ENCODE measurements around the gene UNC80.

UNC80 gene

GRCh38 chr2:209973328-209973727 is 201.7 kb downstream of the UNC80 start:
- no peak for DNase-seq

- DNase-seq, result no peak
These were observed 202.9 kb downstream of the UNC80 start for GRCh38 chr2:209974576-209974975.

GRCh38 chr2:209976698-209977385 is 205.2 kb downstream of the UNC80 start:
- DNase-seq, result no peak

GRCh38 chr2:209977386-209978239 is 206.0 kb downstream of the UNC80 start:
- DNase-seq, result no peak

GRCh38 chr2:209984291-209984690 is 212.7 kb downstream of the UNC80 start:
- DNase-seq, result no peak

- DNase-seq, result no peak
These were observed 214.2 kb downstream of the UNC80 start for GRCh38 chr2:209985874-209986273.

- no peak for DNase-seq
These were observed 214.8 kb downstream of the UNC80 start for GRCh38 chr2:209986415-209986814.

GRCh38 chr2:209988010-209988409 is 216.4 kb downstream of the UNC80 start:
- DNase-seq, result no peak

GRCh38 chr2:209990838-209991237 is 219.2 kb downstream of the UNC80 start:
- no peak for DNase-seq

- no peak for DNase-seq
These were observed 222.3 kb downstream of the UNC80 start for GRCh38 chr2:209993968-209994367.

- no peak for DNase-seq
These were observed 227.0 kb downstream of the UNC80 start for GRCh38 chr2:209998596-209998995.

- DNase-seq, result no peak
These were observed 229.1 kb downstream of the UNC80 start for GRCh38 chr2:210000464-210001324.

- peak; percentile 99 for DNase-seq
These were observed 230.8 kb downstream of the UNC80 start, which contains the start of gene RPE for GRCh38 chr2:210002158-210003157. Gene RPE, plus strand, starts transcription at chr2:210002638. Its CDS starts 24 bp downstream, at chr2:210002662.

- no peak for DNase-seq
These were observed 231.7 kb downstream of the UNC80 start for GRCh38 chr2:210003359-210003758.

- DNase-seq, result no peak
These were observed 233.2 kb downstream of the UNC80 start for GRCh38 chr2:210004881-210005280.

- DNase-seq, result no peak
These were observed 236.3 kb downstream of the UNC80 start for GRCh38 chr2:210007895-210008294.

GRCh38 chr2:210009126-210009525 is 237.5 kb downstream of the UNC80 start:
- no peak for DNase-seq

GRCh38 chr2:210009896-210010295 is 238.3 kb downstream of the UNC80 start:
- no peak for DNase-seq

- DNase-seq, result no peak
These were observed 248.5 kb downstream of the UNC80 start for GRCh38 chr2:210020138-210020537.

- no peak for DNase-seq
These were observed 251.2 kb downstream of the UNC80 start for GRCh38 chr2:210022824-210023223.

GRCh38 chr2:210027608-210028007 is 256.0 kb downstream of the UNC80 start:
- DNase-seq, result no peak

- DNase-seq, result no peak
These were observed 256.5 kb downstream of the UNC80 start for GRCh38 chr2:210028178-210028577.
